NCI-H446 (cell line): ENCODE measurements around the gene BHLHE40.

Source experiments
- DNase-seq, 2 experiments: peaks; one replicate each; lab custom pipeline; 2025; lab: John Stamatoyannopoulos, UW

Gene BHLHE40

GRCh38 chr3:5001135-5001534 lies 21.9 kb downstream of the BHLHE40 start:
- no peak for DNase-seq

DNA sequence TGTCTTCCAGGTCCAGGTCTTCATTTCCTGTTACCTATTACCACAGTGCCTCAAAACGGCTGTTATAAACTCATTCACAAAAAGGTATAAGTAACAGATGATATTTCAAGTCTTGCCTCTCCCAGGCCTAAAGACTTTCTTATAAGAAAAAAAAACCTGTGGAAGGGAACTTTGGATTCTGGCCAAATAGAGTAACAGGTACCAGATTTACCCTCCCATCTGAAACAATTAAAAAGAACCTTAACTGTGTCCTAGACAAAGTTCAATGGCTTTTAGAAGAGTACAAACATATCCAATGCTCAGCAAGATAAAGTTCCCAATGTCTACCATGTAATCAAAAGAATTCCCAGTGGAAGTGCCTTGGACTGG lies 22.6 kb downstream of the BHLHE40 start:
- no peak for DNase-seq

- DNase-seq: no peak
These were observed 23.1 kb downstream of the BHLHE40 start for GRCh38 chr3:5002174-5002870.

- DNase-seq: no peak
These were observed 23.6 kb downstream of the BHLHE40 start for GRCh38 chr3:5002871-5003247.

DNA sequence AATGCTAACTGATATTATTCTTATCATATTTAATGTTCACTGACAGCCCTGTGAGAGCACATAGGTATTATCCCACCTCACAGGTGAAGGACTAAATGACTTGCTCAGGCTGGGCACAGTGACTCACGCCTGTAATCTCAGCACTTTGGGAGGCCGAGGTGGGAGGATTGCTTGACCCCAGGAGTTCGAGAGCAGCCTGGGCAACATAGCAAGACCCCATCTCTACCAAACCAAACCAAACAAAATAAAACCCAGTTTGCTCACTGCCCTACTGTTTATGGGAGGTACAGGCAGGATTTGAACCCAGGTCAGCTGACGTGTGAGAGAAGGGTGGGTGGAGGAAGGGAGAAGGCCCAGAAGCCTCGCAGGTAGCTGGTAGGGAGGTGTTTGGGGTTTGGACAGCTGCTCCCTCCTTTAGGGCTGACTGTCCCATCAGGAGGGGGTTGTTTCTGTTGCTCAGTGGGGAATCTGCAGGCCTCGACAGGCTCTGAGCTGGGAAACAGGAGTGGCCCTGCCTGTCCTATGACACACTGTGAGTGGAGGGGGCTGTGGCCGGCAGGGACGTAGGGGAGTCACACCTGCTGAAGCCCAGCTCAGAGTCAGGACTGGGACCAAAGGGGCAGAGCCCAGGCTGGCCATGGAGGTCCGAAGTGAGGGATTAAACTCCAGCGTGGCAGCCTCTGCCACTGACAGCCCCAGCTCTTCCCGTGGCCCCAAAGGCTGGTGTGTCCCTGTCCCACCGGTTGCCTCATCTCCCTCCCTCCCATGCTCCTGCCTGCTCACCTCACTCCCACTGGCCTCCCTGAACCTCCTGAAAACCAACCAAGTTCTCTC lies 25.3 kb downstream of the BHLHE40 start:
- no peak for DNase-seq

DNA sequence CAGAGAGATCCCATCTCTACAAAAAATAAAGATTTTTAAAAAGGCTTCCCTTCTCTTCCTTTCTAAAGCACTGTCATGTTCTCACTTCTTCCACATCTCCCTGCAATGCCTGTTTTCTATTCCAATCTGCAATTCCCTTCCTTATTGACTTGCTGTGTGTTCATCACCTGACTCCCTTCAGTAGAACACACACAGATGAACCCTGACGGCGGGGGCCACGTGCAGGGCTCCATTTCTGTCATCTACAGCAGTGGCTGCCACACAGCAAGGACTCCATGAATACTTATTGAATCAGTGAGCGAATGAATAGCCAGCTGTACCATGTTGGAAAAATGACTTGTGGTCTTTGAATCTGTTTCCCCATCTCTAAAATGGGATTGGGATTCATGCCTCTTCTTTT lies 26.1 kb downstream of the BHLHE40 start:
- no peak for DNase-seq

DNA sequence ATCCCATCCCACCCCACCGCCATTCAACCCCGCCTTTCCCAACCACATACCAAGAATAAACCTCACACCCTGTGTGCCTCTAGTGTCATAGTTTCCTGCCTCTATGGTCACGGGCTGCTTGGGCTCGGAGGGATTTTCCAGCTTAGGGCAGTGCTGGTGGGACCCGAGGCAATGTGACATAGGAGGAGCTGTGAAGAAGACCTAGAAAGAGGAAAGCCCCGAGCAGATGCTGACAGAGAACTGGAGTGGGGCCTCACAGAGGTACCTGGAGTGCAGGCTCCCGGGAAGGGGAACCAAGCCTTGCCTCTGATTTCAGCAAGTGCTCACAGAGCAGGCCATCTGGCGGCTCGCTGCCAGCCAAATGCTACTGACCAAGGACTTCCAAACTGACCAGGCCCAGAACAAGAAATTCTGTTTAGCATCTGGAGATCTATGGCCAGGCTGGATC lies 27.5 kb downstream of the BHLHE40 start:
- no peak for DNase-seq

GRCh38 chr3:5007873-5008272 lies 28.6 kb downstream of the BHLHE40 start:
- no peak for DNase-seq

DNA sequence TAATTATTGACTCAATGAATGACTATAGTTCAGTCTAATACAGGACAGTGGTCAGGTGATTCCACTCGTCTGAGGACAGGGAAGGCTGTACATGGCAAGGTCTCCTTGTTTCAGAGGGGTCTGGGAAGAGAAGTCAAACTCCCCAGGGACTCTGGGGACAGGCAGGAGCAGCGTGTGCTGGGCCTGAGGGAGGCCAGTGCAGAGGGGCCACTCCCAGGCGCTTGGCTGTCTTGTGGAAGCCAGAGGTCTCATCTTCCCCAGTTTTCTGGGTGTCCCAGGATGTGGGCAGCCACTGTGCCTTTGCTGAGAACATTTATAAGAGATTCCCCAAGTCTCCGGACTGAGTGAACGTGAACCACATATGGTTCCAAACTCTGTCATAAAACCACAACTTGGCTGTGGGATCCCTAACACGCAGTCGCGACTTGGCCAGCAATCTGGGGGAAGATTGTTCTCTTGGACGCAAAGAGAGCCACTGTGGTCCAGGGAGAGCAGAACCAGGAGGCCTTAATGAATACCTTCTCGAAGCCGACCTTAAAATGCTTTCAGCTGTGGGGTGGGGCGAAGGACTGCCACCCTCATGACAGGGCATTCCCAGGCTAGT lies 30.4 kb downstream of the BHLHE40 start:
- no peak for DNase-seq

DNA sequence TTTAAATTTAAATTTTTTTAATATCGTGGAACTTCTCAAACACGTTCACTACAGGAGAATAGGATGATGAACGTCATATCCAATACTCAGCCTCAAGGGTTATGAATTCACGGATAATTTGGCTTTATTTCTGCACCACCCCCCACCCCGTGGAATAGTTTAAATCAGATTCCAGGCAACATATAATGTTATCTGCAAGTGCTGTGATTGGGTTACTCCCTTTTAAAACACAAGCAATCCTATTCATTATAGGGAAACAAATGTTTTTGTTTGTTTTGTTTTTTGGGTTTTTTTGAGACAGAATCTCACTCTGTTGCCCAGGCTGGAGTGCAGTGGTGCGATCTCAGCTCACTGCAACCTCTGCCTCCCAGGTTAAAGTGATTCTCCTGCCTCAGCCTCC lies 30.9 kb downstream of the BHLHE40 start:
- DNase-seq: no peak

DNA sequence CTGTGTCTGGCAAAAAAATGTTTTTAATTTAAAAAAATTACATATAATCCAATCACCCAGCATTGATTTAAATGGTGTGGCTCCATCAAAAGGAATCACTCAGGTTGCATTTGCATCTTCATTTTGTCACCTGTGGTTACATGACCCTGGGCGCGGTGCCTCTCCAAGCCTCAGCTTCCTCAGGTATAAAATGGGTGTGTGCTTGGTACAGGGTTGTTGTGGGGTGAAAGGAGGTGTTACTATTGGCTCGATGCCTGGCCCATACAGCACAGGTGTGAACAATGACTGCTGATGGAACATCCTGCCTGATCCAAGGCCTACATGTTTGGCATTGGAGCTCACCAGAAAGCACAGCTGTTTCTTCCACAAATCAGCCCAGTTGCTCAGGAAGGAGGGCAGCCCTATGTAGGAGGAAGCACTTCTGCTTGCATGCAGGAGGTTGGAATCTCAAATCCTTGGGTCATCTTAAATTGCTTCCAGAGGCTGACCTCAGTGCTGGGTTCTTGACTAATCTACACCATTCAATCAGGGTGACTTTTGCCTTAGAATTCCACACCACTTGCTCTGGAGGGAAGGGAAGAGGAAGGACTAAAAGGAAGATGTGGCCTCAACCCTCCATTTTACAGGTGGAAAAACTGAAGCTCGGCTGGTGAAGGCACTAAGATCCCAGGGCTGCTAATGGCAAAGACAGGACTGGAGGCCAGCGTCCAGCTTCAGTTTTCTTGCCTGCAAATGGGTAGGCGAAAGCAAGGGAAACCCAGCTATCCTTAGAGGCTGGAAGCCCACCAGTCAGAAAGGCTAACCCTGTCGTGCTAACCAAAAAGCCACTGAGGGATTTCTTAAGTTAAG lies 31.7 kb downstream of the BHLHE40 start:
- no peak for DNase-seq

DNA sequence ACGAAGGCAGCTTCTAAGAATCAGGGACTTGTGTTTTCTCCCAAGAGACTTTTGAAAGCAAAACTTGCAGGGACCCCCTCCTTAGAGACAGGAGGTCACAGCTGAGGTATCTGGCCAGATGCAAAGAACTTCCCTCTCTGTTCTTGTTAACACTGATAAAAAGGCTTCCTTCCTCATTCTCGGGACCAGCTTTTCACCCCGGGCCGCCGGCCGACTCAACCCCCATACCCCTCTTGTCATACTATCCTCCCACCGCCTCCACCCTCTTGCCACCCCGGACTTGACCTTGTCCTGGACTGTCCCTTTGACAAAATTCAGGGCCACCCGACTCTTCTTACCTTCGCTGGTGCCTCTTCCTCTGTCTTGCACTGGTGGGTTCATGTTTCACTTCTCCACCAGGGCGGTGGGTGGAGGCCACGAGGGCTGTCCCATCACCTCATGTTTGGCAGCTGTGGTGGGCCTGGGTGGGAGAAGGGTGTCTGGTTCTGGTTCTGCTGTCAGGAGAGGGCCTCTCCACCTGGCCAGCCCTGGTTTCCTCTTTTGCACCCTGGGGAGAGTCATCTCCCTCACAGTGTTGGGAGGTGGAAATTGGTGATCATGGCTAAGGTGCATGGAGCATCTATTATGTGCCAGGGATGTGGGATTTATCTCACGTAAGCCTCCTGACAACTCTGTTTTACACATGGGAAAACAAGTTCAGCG lies 32.5 kb downstream of the BHLHE40 start:
- DNase-seq: no peak

DNA sequence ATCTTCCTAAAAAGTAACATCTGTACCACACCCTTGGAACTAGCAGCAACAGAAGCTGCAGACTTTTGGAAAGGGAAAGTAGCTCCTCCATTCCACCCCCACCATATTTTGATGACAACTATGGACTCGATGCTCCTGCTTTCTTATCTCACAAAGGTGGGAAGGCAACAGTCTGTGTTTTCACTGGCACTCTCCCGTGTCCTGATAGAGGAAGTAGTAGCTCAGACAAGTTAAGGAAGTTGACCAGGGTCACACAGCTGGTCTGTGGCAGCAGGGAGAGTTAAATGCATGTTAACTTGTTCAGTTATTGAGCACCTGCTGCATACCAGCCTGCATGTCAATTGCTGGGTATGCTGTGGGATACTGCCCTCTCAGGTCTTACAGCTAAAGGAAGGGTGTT lies 33.1 kb downstream of the BHLHE40 start:
- DNase-seq: no peak

GRCh38 chr3:5013021-5013906 lies 34.0 kb downstream of the BHLHE40 start:
- no peak for DNase-seq

DNA sequence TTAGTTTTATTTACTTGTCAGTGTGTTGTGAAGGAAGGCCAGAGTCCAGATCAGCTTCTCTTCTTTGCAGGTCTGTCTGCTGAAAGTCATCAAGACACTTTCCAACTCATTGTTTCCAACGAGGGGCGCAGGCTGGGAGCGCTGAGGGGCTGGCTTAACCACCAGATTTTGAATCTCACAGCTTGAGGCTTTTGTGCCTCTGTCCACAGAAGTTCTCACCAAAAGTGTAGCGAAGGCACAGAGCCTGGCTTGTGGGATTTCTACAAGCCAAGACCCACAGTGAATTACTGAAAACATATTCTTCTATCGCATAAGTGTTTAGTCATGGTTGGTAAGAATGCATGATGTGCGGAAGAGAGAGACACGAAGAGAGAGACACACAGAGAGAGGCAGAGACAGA lies 35.2 kb downstream of the BHLHE40 start:
- DNase-seq: no peak

DNA sequence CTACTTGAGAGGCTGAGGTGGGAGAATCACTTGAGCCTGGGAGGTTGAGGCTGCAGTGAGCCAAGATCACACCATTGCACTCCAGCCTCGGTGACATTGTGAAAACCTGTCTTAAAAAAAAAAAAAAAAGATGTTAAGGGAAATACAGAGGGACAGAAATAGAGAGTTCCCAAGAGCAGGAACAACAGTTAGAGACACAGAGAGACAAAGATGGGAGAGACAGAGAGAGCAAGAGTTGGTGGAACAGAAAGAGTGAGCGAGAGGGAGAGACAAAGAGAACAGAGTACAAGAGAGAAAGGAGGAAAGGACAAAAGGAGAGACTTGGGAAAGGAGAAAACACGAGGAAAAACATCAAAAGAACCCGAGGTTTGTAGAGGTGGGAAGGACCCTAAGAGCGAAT lies 35.8 kb downstream of the BHLHE40 start:
- no peak for DNase-seq

GRCh38 chr3:5016211-5017161 lies 37.2 kb downstream of the BHLHE40 start:
- DNase-seq: no peak

DNA sequence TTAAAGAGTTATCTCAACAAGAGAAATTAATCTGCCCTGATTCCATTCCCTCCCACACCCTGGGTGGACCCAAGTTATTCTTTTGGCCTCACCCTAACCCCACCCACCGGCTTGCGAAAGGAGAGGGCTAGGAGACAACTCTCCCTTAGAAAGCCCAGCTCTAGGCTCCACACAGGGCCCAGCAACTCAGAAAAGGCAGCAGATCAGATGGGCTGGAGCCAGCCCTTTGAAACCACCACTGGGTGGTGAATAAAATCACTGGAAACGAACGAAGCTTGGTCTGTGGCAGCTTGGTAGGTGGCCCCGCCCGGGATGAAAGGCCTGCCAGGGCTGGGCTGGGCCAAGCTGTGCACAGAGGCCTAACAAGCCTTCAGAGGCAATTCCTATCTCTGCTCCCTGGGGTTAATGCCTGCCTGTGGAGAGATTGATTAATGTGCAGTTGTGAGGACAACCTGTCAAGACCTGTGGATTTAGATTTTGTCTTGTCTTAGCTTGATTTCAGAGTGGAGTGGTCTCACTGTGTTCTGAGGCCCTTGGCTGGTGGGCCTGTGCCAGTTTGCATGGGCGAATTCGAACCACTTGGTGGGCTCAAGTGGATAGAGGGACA lies 38.8 kb downstream of the BHLHE40 start:
- DNase-seq: peak; percentile 50 to 78
